RWPE2 (cell line): ENCODE measurements around the gene CCSER1.

Experiments
- ATAC-seq: fragments of 200-7000 bp; cut with Tn5 transposase; 3 replicates; pipeline ENCODE4 v1.9.1; 2021; ENCODE audit warnings: low read depth
- DNase-seq: peaks from one replicate; pipeline ENCODE4 v3.0.0-alpha.2; 2020; ENCODE audit warnings: low spot score
- H3K27ac ChIP-seq: fragments of 450-650 bp; 2 replicates; pipeline ENCODE4 v1.5.1; 2017; ENCODE audit warnings: mild to moderate bottlenecking; ENCODE audit not compliant: poor library complexity, severe bottlenecking
- H3K27me3 ChIP-seq: fragments of 250-450 bp; sonication (Bioruptor Pico); 2 replicates; pipeline ENCODE4 v1.5.1; 2021; ENCODE audit warnings: mild to moderate bottlenecking, moderate library complexity; ENCODE audit not compliant: insufficient read depth, poor library complexity, severe bottlenecking
- H3K36me3 ChIP-seq: fragments of 250-450 bp; sonication (Bioruptor Pico); 2 replicates; pipeline ENCODE4 v1.5.1; 2020; ENCODE audit warnings: low read depth, mild to moderate bottlenecking, moderate library complexity
- H3K4me1 ChIP-seq: fragments of 250-450 bp; sonication (Bioruptor Pico); 2 replicates; pipeline ENCODE4 v1.5.1; 2021; ENCODE audit warnings: mild to moderate bottlenecking, moderate library complexity; ENCODE audit not compliant: insufficient read depth, poor library complexity, severe bottlenecking
- H3K4me3 ChIP-seq: fragments of 250-450 bp; sonication (Bioruptor Pico); 2 replicates; pipeline ENCODE4 v1.5.1; 2021; ENCODE audit warnings: mild to moderate bottlenecking, moderate library complexity; ENCODE audit not compliant: severe bottlenecking
- H3K9me3 ChIP-seq: fragments of 250-450 bp; sonication (Bioruptor Pico); 2 replicates; pipeline ENCODE4 v1.5.1; 2021; ENCODE audit warnings: mild to moderate bottlenecking, moderate library complexity; ENCODE audit not compliant: severe bottlenecking
- CTCF ChIP-seq: fragments of 450-650 bp; IDR thresholded peaks from one replicate; pipeline ENCODE4 v1.5.1; 2017; ENCODE audit warnings: mild to moderate bottlenecking, moderate library complexity; ENCODE audit not compliant: poor library complexity, severe bottlenecking

The CCSER1 gene

GRCh38 chr4:90960433-90960832 lies 833.2 kb downstream of the CCSER1 start:
- DNase-seq (no peak), ATAC-seq (no peak)
- H3K36me3 ChIP-seq, result no peaks in the 10 kb centered on the region
- no peak overlapping the region for H3K27ac ChIP-seq
- H3K4me1 ChIP-seq, result peaks cover 17% of the 10 kb centered on the region
- TF ChIP-seq CTCF, result no peak
- no peaks in the 10 kb centered on the region for H3K27me3 ChIP-seq
- H3K4me3 ChIP-seq, result no peak overlapping the region
- no peaks in the 10 kb centered on the region for H3K9me3 ChIP-seq

GRCh38 chr4:90960840-90961239 lies 833.6 kb downstream of the CCSER1 start:
- ATAC-seq, result no peak

GRCh38 chr4:90970021-90970420 lies 842.8 kb downstream of the CCSER1 start:
- TF ChIP-seq CTCF, result no peak
- H3K4me3 ChIP-seq, result no peak overlapping the region

More at GRCh38 chr4:90960840-90961239, 833.6 kb downstream of the CCSER1 start:
- peaks cover 17% of the 10 kb centered on the region for H3K4me1 ChIP-seq
- no peaks in the 10 kb centered on the region for H3K36me3 ChIP-seq
- H3K9me3 ChIP-seq, result no peaks in the 10 kb centered on the region
- H3K27me3 ChIP-seq, result no peaks in the 10 kb centered on the region
- no peak for DNase-seq
- TF ChIP-seq CTCF, result no peak
- no peak overlapping the region for H3K27ac ChIP-seq
- H3K4me3 ChIP-seq, result no peak overlapping the region

GRCh38 chr4:90977726-90978125 lies 850.5 kb downstream of the CCSER1 start:
- Histone ChIP-seq H3K4me3 (no peak overlapping the region), H3K4me1 (peaks cover 4% of the 10 kb centered on the region), H3K27me3 (no peaks in the 10 kb centered on the region), H3K27ac (no peak overlapping the region), H3K36me3 (no peaks in the 10 kb centered on the region), H3K9me3 (no peaks in the 10 kb centered on the region)
- no peak for DNase-seq
- no peak for TF ChIP-seq CTCF
- no peak for ATAC-seq

More at GRCh38 chr4:90970021-90970420, 842.8 kb downstream of the CCSER1 start:
- no peaks in the 10 kb centered on the region for H3K4me1 ChIP-seq
- no peak overlapping the region for H3K27ac ChIP-seq
- H3K36me3 ChIP-seq, result no peaks in the 10 kb centered on the region
- no peaks in the 10 kb centered on the region for H3K27me3 ChIP-seq
- ATAC-seq (no peak), DNase-seq (no peak)
- H3K9me3 ChIP-seq, result peaks cover 5% of the 10 kb centered on the region

- DNase-seq (no peak), ATAC-seq (no peak)
- Histone ChIP-seq H3K9me3 (no peaks in the 10 kb centered on the region), H3K4me3 (no peak overlapping the region), H3K4me1 (peaks cover 4% of the 10 kb centered on the region), H3K27me3 (no peaks in the 10 kb centered on the region), H3K36me3 (no peaks in the 10 kb centered on the region), H3K27ac (no peak overlapping the region)
- TF ChIP-seq CTCF, result no peak
Measured at GRCh38 chr4:90979556-90979955, 852.4 kb downstream of the CCSER1 start.
